ENCODE measurements around the gene WWC1. TPM values are rescaled to one million over a fixed set of nuclear protein-coding genes. Genes with fewer than 3 reads are reported as not detected.

WWC1 gene
- total and polyA plus RNA-seq, 9 of the 15 experiments (the other 6 are each of a cell fraction or from before 2014, with no cell fraction given) = under 0.01 to 0.54 (median 0.42) TPM; not detected in 6

- no peak for TF ChIP-seq UBTF (IDR thresholded peaks at IDR 0.05; ENCODE audit: borderline replicate concordance in 1 of 2, low read depth in 2 of 2, low read length in 2 of 2)
- no peak for TF ChIP-seq NELFE (IDR thresholded peaks at IDR 0.05; ENCODE audit: insufficient read depth, insufficient read length)
Observed at GRCh38 chr5:168304349-168304748, 12.9 kb downstream of the WWC1 start (continued).

- no peaks in the 10 kb centered on the region for H3K36me3 ChIP-seq (ENCODE audit: control insufficient read depth, insufficient read depth, low read length)
- H3K4me2 ChIP-seq (ENCODE audit: insufficient read depth, low read length) = no peak overlapping the region
- ChIA-PET CTCF (ENCODE audit: low intra/inter-chr PET ratio) (no interaction called here), POLR2A (interaction anchor here (0.6 kb wide), 1 partner anchor 572 kb away, joined by 3 read pairs; no protein-coding TSS in a partner anchor)
- no TSS peak for BruUV-seq (replicated peaks)
- H3K4me3 ChIP-seq = no peak overlapping the region
- H3K27ac ChIP-seq (ENCODE audit: extremely low read depth, low read depth, low read length) = no peak overlapping the region
- H3K4me1 ChIP-seq (replicated peaks in 1 of 2; ENCODE audit: control insufficient read depth in 2 of 2, insufficient read depth in 2 of 2, low read length in 2 of 2) = no peaks in the 10 kb centered on the region
- H3K27me3 ChIP-seq (ENCODE audit: control insufficient read depth in 2 of 2, insufficient read depth in 2 of 2, low read length in 2 of 2) = no peaks in the 10 kb centered on the region
- in situ Hi-C loops (cut with MboI) (no loop called here), intact Hi-C loops (cut with micrococcal nuclease) (no loop called here)
- H3K79me2 ChIP-seq (ENCODE audit: control insufficient read depth, insufficient read depth, low read length) = no peaks in the 10 kb centered on the region
- no peaks in the 10 kb centered on the region; the same call in 1 of the 2 replicates for H4K20me1 ChIP-seq (replicated peaks; ENCODE audit: control insufficient read depth, insufficient read depth, low read length)
- no peaks in the 10 kb centered on the region for H3K9me1 ChIP-seq (ENCODE audit: control insufficient read depth, insufficient read depth, low read length)
- no peak for ATAC-seq
- no peak overlapping the region for H2AFZ ChIP-seq (ENCODE audit: low read depth, low read length)
- no peak for DNase-seq (ENCODE audit: extremely low read depth in 1 of 4, low spot score in 3 of 4)
- WGBS (ENCODE audit: insufficient coverage, low coverage, missing lambda C conversion rate) = 0% methylated on average over 7 of the region's 7 CpGs
- H3K9me3 ChIP-seq (replicated peaks; ENCODE audit: control insufficient read depth, insufficient read depth, low read depth, low read length) = no peaks in the 10 kb centered on the region
- H3K9ac ChIP-seq (ENCODE audit: insufficient read depth in 1 of 2, low read depth in 2 of 2, low read length in 2 of 2) = no peak overlapping the region
- FAIRE-seq = no peak
- TF ChIP-seq SOX6 (IDR thresholded peaks at IDR 0.05) (no peak), CTBP1 (IDR thresholded peaks at IDR 0.05; ENCODE audit: borderline replicate concordance) (no peak), FOXK2 (conservative IDR thresholded peaks at IDR 0.05 in 1 of 2, IDR thresholded peaks at IDR 0.05 in 1 of 2; ENCODE audit: low read depth in 2 of 2) (no peak), CSDE1 (IDR thresholded peaks at IDR 0.05) (no peak), CTCF (IDR thresholded peaks at IDR 0.05 in 2 of 3, conservative IDR thresholded peaks at IDR 0.05 in 1 of 3; ENCODE audit: insufficient read depth in 2 of 3, low read depth in 1 of 3, low read length in 3 of 3) (no peak), ATF1 (CRISPR knock-in tag; IDR thresholded peaks at IDR 0.05) (no peak), ATF1 (tag; IDR thresholded peaks at IDR 0.05) (no peak), RB1 (IDR thresholded peaks at IDR 0.05; ENCODE audit: low read depth) (no peak)
Observed at GRCh38 chr5:168305281-168305680, 13.8 kb downstream of the WWC1 start.

Data from K562 (cell line).